GM12874 (cell line): ENCODE results near the gene NHERF2.

Experiments
- CTCF ChIP-seq: IDR thresholded peaks from 2 replicates; pipeline ENCODE4 v1.5.1; 2011; ENCODE audit warnings: low read depth, mild to moderate bottlenecking, control low read depth, low read length, moderate library complexity; ENCODE audit not compliant: insufficient read depth

Gene NHERF2

GRCh38 chr16:1980770-1981087 is 46.0 kb upstream of the NHERF2 start:
- TF ChIP-seq CTCF = no peak

DNA sequence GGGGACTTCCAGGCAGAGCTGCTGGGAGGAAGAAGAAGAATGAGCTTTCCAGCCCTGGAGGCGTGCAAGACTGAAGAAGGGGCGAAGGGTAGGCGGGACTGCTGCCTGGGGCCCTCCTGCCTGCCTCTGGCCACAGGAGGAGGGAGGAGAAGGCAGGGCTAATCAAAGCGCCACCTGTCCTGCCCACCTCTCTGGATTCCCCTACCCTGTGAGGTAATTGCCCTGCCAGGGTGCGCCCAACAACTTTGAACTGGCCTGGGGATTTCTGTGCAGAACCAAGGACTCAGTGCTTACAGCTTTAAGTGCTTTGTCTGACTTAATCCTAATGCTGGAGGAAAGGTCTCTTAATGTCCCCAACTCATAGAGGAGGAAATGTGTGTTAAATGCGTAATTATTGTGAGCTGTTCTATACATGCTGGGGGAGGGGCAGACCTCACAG is 45.3 kb upstream of the NHERF2 start, which contains the start of gene NOXO1:
NOXO1 (minus strand) TSS at position 72 of the 439 bp plus-strand sequence. CDS start 290 bp downstream, outside the sequence.
- TF ChIP-seq CTCF = no peak

GRCh38 chr16:1982013-1982433 is 44.7 kb upstream of the NHERF2 start:
- TF ChIP-seq CTCF = no peak

DNA sequence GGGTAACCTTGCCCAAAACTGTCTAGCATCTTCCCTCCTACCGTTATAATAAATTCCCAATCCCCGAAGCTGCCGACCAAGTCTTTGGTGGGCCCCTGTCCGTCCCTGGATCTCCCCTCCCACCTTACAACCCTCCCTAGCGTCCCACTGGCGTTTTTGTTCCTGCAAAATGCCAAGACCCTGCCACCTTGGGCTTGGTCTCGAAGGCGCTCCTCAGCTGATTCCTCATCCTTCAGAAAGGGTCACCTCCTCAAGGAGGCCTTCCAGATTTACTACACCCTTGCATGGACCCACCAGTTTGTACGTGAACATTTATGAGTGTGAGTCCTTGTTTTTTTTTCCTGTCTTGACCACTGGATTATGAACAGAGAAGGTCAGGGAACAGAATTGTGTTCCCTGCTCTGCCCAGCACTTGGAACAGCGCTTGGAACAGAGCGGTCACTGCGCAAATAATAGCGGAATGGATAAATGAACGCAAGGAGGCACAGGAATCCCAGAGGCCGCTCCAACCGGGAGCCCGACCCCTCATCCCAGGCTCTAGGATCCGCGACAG is 43.6 kb upstream of the NHERF2 start:
- no peak for TF ChIP-seq CTCF

- TF ChIP-seq CTCF = peak; percentile 56
Observed at GRCh38 chr16:1983544-1984346, 43.0 kb upstream of the NHERF2 start, which contains the start of gene GFER. GFER (plus strand) TSS chr16:1984193; CDS start chr16:1984219, 26 bp downstream.

- TF ChIP-seq CTCF = no peak
Observed at GRCh38 chr16:1984347-1985225, 42.1 kb upstream of the NHERF2 start.
